SJSA1 (cell line): ENCODE measurements around the gene TMTC2. TPM values are rescaled to one million over a fixed set of nuclear protein-coding genes. Genes with fewer than 3 reads are reported as not detected.

ENCODE experiments used
- DNase-seq, 2 experiments: peaks; one replicate each; pipeline ENCODE4 v3.0.0-alpha.2; 2015 to 2020; ENCODE audit warnings: low spot score in 2 of 2, low read depth in 1 of 2
- H3K27ac ChIP-seq: fragments of 250-450 bp; sonication (Bioruptor Pico); 2 replicates; pipeline ENCODE4 v1.5.1; 2020; ENCODE audit warnings: mild to moderate bottlenecking, moderate library complexity
- H3K27me3 ChIP-seq: fragments of 250-450 bp; sonication (Bioruptor Pico); replicated peaks from 2 replicates; pipeline ENCODE4 v1.5.1; 2020; ENCODE audit warnings: mild to moderate bottlenecking, moderate library complexity
- H3K36me3 ChIP-seq: fragments of 250-450 bp; sonication (Bioruptor Pico); 2 replicates; pipeline ENCODE4 v1.5.1; 2020; ENCODE audit warnings: mild to moderate bottlenecking
- H3K4me1 ChIP-seq: fragments of 250-450 bp; sonication (Bioruptor Pico); replicated peaks from 2 replicates; pipeline ENCODE4 v1.6.1; 2021; ENCODE audit warnings: mild to moderate bottlenecking
- H3K4me3 ChIP-seq: fragments of 250-450 bp; sonication (Bioruptor Pico); 2 replicates; pipeline ENCODE4 v1.5.1; 2020; ENCODE audit warnings: mild to moderate bottlenecking
- H3K9me3 ChIP-seq: fragments of 250-450 bp; sonication (Bioruptor Pico); replicated peaks from 2 replicates; pipeline ENCODE4 v1.5.1; 2020; ENCODE audit warnings: mild to moderate bottlenecking
- total RNA-seq: library from RNA; depleted of rRNA; stranded (reverse); fragments of >200 nt; shearing (Covaris generic); gene quantifications from 2 replicates; pipeline ENCODE4 v1.2.3, GENCODE V29; 2014

TMTC2 gene
- total RNA-seq, 1 experiment from 2014 or later = 0.13 TPM

- DNase-seq = no peak
- no peak overlapping the region for H3K27ac ChIP-seq
- H3K36me3 ChIP-seq = no peaks in the 10 kb centered on the region
- H3K4me3 ChIP-seq = no peak overlapping the region
- no peaks in the 10 kb centered on the region for H3K4me1 ChIP-seq
- no peaks in the 10 kb centered on the region for H3K9me3 ChIP-seq
- H3K27me3 ChIP-seq = no peaks in the 10 kb centered on the region
Measured at GRCh38 chr12:83015390-83016217, 328.9 kb downstream of the TMTC2 start.

- Histone ChIP-seq H3K27ac (no peak overlapping the region), H3K36me3 (no peaks in the 10 kb centered on the region), H3K9me3 (no peaks in the 10 kb centered on the region), H3K27me3 (no peaks in the 10 kb centered on the region), H3K4me3 (no peak overlapping the region), H3K4me1 (no peaks in the 10 kb centered on the region)
- DNase-seq = no peak
Measured at GRCh38 chr12:83016218-83016835, 329.6 kb downstream of the TMTC2 start.

- Histone ChIP-seq H3K4me1 (no peaks in the 10 kb centered on the region), H3K9me3 (no peaks in the 10 kb centered on the region), H3K27ac (no peak overlapping the region), H3K36me3 (no peaks in the 10 kb centered on the region), H3K4me3 (no peak overlapping the region), H3K27me3 (no peaks in the 10 kb centered on the region)
- no peak for DNase-seq
Measured at GRCh38 chr12:83016991-83017390, 330.3 kb downstream of the TMTC2 start.

DNA sequence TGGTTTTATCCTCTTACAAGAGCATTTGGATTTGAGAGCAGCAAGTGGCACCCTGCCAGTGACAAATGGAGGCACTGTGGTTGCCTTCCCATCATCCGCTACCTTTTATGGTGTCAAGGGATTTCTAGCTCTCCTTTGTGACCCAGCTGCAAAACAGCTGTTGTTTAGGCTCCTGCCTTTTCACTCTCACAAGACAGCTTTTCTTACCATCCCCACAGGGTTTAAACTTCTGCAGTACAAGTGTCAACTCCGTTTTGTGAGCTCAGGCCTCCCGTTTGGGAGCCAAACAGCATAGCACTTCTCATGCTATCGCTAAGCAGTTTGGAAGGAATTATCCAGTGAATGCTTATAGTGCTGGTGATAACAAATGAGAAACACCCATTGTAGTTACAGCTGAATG is 331.4 kb downstream of the TMTC2 start:
- Histone ChIP-seq H3K27ac (no peak overlapping the region), H3K9me3 (no peaks in the 10 kb centered on the region), H3K27me3 (no peaks in the 10 kb centered on the region), H3K36me3 (no peaks in the 10 kb centered on the region), H3K4me1 (no peaks in the 10 kb centered on the region), H3K4me3 (no peak overlapping the region)
- no peak for DNase-seq

DNA sequence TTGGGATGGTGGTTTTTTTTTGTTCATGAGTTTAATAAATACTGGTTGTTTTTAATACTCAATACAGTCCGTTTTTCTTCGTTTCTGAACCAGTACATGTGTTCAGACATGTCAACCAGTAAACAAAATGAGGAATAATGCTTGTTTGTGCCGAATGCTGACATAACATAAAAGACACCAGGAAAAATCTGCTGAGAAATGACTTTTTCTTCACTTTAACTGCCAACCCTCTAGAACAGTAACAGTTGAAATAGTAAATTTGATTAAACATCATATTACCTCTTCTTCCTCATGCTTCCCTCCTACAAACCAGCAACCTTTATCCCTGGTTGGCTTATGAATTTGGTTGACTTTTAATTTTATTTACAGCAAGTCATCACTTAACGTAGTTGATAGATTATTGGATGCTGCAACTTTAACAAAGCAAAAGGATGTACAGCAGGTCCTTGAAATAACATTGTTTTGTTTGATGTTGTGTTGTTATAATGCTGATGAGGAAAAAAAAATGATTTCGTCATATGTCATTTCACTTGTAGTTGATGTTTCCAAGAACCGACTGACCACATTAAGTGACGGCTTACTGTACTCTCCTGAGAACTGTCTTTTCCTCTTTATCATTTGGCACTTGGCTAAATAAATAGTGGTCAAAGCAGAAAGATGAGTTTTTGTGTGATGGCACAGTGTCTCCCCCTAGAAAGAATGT is 340.5 kb downstream of the TMTC2 start:
- Histone ChIP-seq H3K27me3 (no peaks in the 10 kb centered on the region), H3K36me3 (no peaks in the 10 kb centered on the region), H3K27ac (no peak overlapping the region), H3K9me3 (no peaks in the 10 kb centered on the region), H3K4me1 (no peaks in the 10 kb centered on the region), H3K4me3 (no peak overlapping the region)
- DNase-seq = no peak

DNA sequence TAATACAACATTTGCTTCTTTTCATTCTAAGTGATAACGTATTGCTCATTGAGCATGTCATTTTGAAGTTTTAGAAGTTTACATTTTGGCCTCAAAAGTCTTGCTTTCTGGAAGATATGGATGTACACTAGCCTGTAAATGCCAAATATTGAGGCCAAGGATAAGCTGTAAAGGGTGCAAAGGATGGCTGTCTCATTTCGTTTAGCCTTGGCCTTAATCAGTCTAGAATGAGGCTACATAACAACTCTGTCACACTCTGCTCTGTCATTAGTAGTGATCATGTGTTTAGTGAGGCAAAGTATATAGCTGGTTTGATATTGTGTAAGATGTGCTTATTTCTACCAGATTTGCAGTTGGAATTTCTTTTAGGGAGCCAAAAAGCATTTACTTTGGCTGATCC is 344.5 kb downstream of the TMTC2 start:
- Histone ChIP-seq H3K27me3 (no peaks in the 10 kb centered on the region), H3K4me3 (no peak overlapping the region), H3K9me3 (no peaks in the 10 kb centered on the region), H3K4me1 (no peaks in the 10 kb centered on the region), H3K27ac (no peak overlapping the region), H3K36me3 (no peaks in the 10 kb centered on the region)
- no peak for DNase-seq

- H3K4me1 ChIP-seq = no peaks in the 10 kb centered on the region
- H3K27ac ChIP-seq = no peak overlapping the region
- no peaks in the 10 kb centered on the region for H3K27me3 ChIP-seq
- no peak for DNase-seq
- no peaks in the 10 kb centered on the region for H3K36me3 ChIP-seq
- H3K9me3 ChIP-seq = 0 out of 2 replicates have a peak, but pooled peaks cover 3% of the 10 kb centered on the region
- no peak overlapping the region for H3K4me3 ChIP-seq
Measured at GRCh38 chr12:83036847-83037246, 350.1 kb downstream of the TMTC2 start.

DNA sequence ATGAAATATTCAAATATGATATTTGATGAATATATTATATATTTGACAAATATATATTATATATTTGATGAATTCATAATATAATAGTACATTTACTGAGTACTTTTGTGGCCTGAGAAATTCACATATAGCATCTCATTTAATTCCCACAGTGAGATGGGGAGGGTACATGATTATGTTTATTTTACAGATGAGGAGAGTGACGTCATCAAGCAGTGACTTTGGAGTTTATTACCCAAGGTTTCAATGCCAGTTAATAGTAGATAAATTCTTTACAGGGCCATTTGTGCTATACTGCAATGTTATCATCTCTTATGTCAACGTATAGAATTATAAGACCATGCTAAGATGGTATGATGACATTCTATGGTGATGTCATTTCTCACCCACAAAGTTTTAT is 352.7 kb downstream of the TMTC2 start:
- no peaks in the 10 kb centered on the region for H3K27me3 ChIP-seq
- H3K9me3 ChIP-seq = 0 out of 2 replicates have a peak, but pooled peaks cover 3% of the 10 kb centered on the region
- no peaks in the 10 kb centered on the region for H3K4me1 ChIP-seq

DNA sequence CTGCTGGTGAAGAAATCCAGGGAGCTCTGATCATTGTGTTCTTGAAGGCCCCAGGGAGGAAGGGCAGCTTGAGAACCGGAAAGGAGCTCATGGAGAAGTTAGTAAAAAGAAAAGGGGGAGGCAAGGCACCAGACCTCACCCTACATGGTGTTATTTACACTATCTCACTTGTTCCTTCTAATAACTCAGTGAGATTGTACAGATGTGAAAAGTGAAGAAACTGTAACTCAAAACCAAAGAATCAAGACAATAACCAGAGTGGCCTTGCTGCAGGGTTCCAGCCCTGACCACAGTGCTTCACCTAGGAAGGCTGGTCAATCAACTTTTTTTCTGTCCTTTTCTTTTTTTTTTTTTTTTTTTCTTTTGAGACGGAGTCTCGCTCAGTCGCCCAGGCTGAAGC is 353.6 kb downstream of the TMTC2 start:
- DNase-seq = no peak
- no peak overlapping the region for H3K4me3 ChIP-seq
- H3K27me3 ChIP-seq = no peaks in the 10 kb centered on the region
- H3K27ac ChIP-seq = no peak overlapping the region
- H3K36me3 ChIP-seq = no peaks in the 10 kb centered on the region
- H3K4me1 ChIP-seq = no peaks in the 10 kb centered on the region
- 0 out of 2 replicates have a peak, but pooled peaks cover 3% of the 10 kb centered on the region for H3K9me3 ChIP-seq

More for the DNA sequence above, 352.7 kb downstream of the TMTC2 start:
- H3K27ac ChIP-seq = no peak overlapping the region
- no peaks in the 10 kb centered on the region for H3K36me3 ChIP-seq
- H3K4me3 ChIP-seq = no peak overlapping the region
- no peak for DNase-seq

- H3K36me3 ChIP-seq = no peaks in the 10 kb centered on the region
- no peak for DNase-seq
- H3K4me1 ChIP-seq = no peaks in the 10 kb centered on the region
- H3K4me3 ChIP-seq = no peak overlapping the region
- no peak overlapping the region for H3K27ac ChIP-seq
- H3K27me3 ChIP-seq = no peaks in the 10 kb centered on the region
- 0 out of 2 replicates have a peak, but pooled peaks cover 3% of the 10 kb centered on the region for H3K9me3 ChIP-seq
Measured at GRCh38 chr12:83040991-83041390, 354.3 kb downstream of the TMTC2 start.

- 0 out of 2 replicates have a peak, but pooled peaks cover 3% of the 10 kb centered on the region for H3K9me3 ChIP-seq
- no peak overlapping the region for H3K4me3 ChIP-seq
- no peaks in the 10 kb centered on the region for H3K27me3 ChIP-seq
- no peak overlapping the region for H3K27ac ChIP-seq
- no peaks in the 10 kb centered on the region for H3K36me3 ChIP-seq
- H3K4me1 ChIP-seq = no peaks in the 10 kb centered on the region
- no peak for DNase-seq
Measured at GRCh38 chr12:83042441-83043200, 355.9 kb downstream of the TMTC2 start.

- Histone ChIP-seq H3K27me3 (no peaks in the 10 kb centered on the region), H3K27ac (no peak overlapping the region), H3K36me3 (no peaks in the 10 kb centered on the region), H3K9me3 (peaks cover 3% of the 10 kb centered on the region; the same call in 1 of the 2 replicates), H3K4me1 (no peaks in the 10 kb centered on the region), H3K4me3 (no peak overlapping the region)
- no peak for DNase-seq
Measured at GRCh38 chr12:83044736-83045135, 358.0 kb downstream of the TMTC2 start.

- Histone ChIP-seq H3K27me3 (no peaks in the 10 kb centered on the region), H3K4me1 (no peaks in the 10 kb centered on the region), H3K9me3 (no peaks in the 10 kb centered on the region; the same call in 1 of the 2 replicates), H3K36me3 (no peaks in the 10 kb centered on the region), H3K4me3 (no peak overlapping the region), H3K27ac (no peak overlapping the region)
- DNase-seq = no peak
Measured at GRCh38 chr12:83046019-83046418, 359.3 kb downstream of the TMTC2 start.
